Tibial nerve (tissue), 4 donors: ENCODE data around the gene RTL5.

Experiments used
- EP300 ChIP-seq, 2 donors: sonication (generic); formaldehyde crosslinking; IDR thresholded peaks; one replicate each; pipeline ENCODE4 v1.6.1; 2017; ENCODE audit warnings: antibody characterized with exemption in 2 of 2, mild to moderate bottlenecking in 1 of 2
- TF ChIP-seq, protein P1 (sequence below), 5 experiments: fragments of 200-600 bp in 3 of 5; fragments of 450-650 bp in 2 of 5; sonication (generic) in 3 of 5; IDR thresholded peaks; one replicate each; pipeline ENCODE4 v1.5.1; 2016 to 2019; ENCODE audit warnings: antibody characterized with exemption in 5 of 5, mild to moderate bottlenecking in 3 of 5, moderate library complexity in 2 of 5

DNA sequence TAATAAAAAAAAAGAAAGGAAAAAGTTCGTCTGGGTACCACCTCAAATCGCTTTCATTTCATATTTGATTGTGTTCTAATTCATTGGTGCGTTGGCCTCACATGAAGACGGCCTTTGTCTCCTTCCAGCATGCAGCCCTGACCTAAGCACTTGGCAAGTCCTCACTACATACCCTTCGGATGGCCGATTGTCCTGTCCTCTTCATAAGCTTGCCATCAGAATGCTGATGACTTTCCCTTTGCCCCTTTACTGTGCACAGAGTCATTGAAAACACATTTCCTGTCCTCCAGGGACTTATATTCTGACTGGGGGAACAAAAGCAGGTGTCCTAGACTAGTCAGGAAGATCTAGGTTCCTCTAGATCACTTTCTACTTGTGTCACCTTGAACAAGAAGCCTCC, 43.0 kb downstream of the RTL5 start:
- TF ChIP-seq, protein P1, sequence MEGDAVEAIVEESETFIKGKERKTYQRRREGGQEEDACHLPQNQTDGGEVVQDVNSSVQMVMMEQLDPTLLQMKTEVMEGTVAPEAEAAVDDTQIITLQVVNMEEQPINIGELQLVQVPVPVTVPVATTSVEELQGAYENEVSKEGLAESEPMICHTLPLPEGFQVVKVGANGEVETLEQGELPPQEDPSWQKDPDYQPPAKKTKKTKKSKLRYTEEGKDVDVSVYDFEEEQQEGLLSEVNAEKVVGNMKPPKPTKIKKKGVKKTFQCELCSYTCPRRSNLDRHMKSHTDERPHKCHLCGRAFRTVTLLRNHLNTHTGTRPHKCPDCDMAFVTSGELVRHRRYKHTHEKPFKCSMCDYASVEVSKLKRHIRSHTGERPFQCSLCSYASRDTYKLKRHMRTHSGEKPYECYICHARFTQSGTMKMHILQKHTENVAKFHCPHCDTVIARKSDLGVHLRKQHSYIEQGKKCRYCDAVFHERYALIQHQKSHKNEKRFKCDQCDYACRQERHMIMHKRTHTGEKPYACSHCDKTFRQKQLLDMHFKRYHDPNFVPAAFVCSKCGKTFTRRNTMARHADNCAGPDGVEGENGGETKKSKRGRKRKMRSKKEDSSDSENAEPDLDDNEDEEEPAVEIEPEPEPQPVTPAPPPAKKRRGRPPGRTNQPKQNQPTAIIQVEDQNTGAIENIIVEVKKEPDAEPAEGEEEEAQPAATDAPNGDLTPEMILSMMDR (IDR thresholded peaks at IDR 0.05) = no peak
- no peak for TF ChIP-seq EP300 (IDR thresholded peaks at IDR 0.05)
